GM18526 (cell line): ENCODE data around the gene MTFP1.

Experiments used
- POLR2A ChIP-seq: IDR thresholded peaks from 3 replicates; pipeline ENCODE4 v1.6.1; 2011; ENCODE audit not compliant: insufficient read length; ENCODE audit errors: extremely low read depth

MTFP1 gene

GRCh38 chr22:30459181-30460052, 33.8 kb downstream of the MTFP1 start:
- TF ChIP-seq POLR2A = no peak

- no peak for TF ChIP-seq POLR2A
Measured at GRCh38 chr22:30460147-30460546, 34.6 kb downstream of the MTFP1 start.

- no peak for TF ChIP-seq POLR2A
Measured at GRCh38 chr22:30469165-30469564, 43.6 kb downstream of the MTFP1 start.

- TF ChIP-seq POLR2A = no peak
Measured at GRCh38 chr22:30470655-30471054, 45.1 kb downstream of the MTFP1 start.

- no peak for TF ChIP-seq POLR2A
Measured at GRCh38 chr22:30471616-30472318, 46.2 kb downstream of the MTFP1 start, which contains the start of gene SEC14L3. SEC14L3 (minus strand) TSS chr22:30472017; CDS start chr22:30471958, 59 bp downstream.

GRCh38 chr22:30472994-30473720, 47.6 kb downstream of the MTFP1 start:
- no peak for TF ChIP-seq POLR2A

- TF ChIP-seq POLR2A = no peak
Measured at GRCh38 chr22:30474121-30474520, 48.6 kb downstream of the MTFP1 start.

GRCh38 chr22:30474683-30475424, 49.3 kb downstream of the MTFP1 start:
- TF ChIP-seq POLR2A = no peak
